ENCODE data around the gene CEP164.

- TF ChIP-seq, protein P1, sequence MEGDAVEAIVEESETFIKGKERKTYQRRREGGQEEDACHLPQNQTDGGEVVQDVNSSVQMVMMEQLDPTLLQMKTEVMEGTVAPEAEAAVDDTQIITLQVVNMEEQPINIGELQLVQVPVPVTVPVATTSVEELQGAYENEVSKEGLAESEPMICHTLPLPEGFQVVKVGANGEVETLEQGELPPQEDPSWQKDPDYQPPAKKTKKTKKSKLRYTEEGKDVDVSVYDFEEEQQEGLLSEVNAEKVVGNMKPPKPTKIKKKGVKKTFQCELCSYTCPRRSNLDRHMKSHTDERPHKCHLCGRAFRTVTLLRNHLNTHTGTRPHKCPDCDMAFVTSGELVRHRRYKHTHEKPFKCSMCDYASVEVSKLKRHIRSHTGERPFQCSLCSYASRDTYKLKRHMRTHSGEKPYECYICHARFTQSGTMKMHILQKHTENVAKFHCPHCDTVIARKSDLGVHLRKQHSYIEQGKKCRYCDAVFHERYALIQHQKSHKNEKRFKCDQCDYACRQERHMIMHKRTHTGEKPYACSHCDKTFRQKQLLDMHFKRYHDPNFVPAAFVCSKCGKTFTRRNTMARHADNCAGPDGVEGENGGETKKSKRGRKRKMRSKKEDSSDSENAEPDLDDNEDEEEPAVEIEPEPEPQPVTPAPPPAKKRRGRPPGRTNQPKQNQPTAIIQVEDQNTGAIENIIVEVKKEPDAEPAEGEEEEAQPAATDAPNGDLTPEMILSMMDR (IDR thresholded peaks at IDR 0.05) = no peak
- TF ChIP-seq POLR2A (IDR thresholded peaks at IDR 0.05) = no peak
These were observed 132.3 kb downstream of the CEP164 start for GRCh38 chr11:117459979-117460300.
